MCF 10A (cell line): ENCODE measurements around the gene ZNF668. TPM values are rescaled to one million over a fixed set of nuclear protein-coding genes. Genes with fewer than 3 reads are reported as not detected.

Experiments
- BruUV-seq: library from RNA; stranded (reverse); fragments of 400-500 nt; replicated peaks from 2 replicates; lab custom pipeline; 2021; lab: Mats Ljungman, UMichigan
- CTCF ChIA-PET: fragments of 300-600 bp; sonication (Branson Sonifier 250); formaldehyde crosslinking; extraction: SDS; loops from one replicate; lab custom pipeline; 2021; ENCODE audit warnings: antibody characterized with exemption, inconsistent platforms; lab: Yijun Ruan, JAX
- POLR2A ChIA-PET: fragments of 300-600, 350-650 bp; sonication (Branson Sonifier 250); formaldehyde crosslinking; extraction: SDS; loops from one replicate; lab custom pipeline; 2020; ENCODE audit warnings: antibody characterized with exemption, inconsistent platforms; lab: Yijun Ruan, JAX
- DNase-seq: peaks from one replicate; pipeline ENCODE4 v3.0.0-alpha.2; 2018; ENCODE audit not compliant: unreplicated experiment
- H3K27ac Mint-ChIP-seq: one replicate; pipeline ENCODE4 v1.8.0; 2022; ENCODE audit warnings: mild to moderate bottlenecking, low read depth, mixed read lengths; ENCODE audit not compliant: unreplicated experiment
- H3K27me3 Mint-ChIP-seq: one replicate; pipeline ENCODE4 v1.8.0; 2022; ENCODE audit warnings: mixed read lengths; ENCODE audit not compliant: insufficient read depth, unreplicated experiment
- H3K36me3 Mint-ChIP-seq: one replicate; pipeline ENCODE4 v1.8.0; 2022; ENCODE audit warnings: mild to moderate bottlenecking, moderate library complexity, mixed read lengths; ENCODE audit not compliant: insufficient read depth, unreplicated experiment
- H3K4me1 Mint-ChIP-seq: one replicate; pipeline ENCODE4 v1.8.0; 2022; ENCODE audit warnings: mixed read lengths; ENCODE audit not compliant: insufficient read depth, unreplicated experiment
- H3K4me3 Mint-ChIP-seq: one replicate; pipeline ENCODE4 v1.8.0; 2022; ENCODE audit warnings: mild to moderate bottlenecking, moderate library complexity, mixed read lengths; ENCODE audit not compliant: unreplicated experiment
- H3K9me3 Mint-ChIP-seq: one replicate; pipeline ENCODE4 v1.8.0; 2022; ENCODE audit warnings: mixed read lengths; ENCODE audit not compliant: unreplicated experiment
- intact Hi-C: fragments of 100-400 bp; cut with micrococcal nuclease; formaldehyde crosslinking; loops from 2 replicates; pipeline ENCODE4 v1.14.1; 2022
- total RNA-seq: library from RNA; stranded (reverse); gene quantifications from 2 replicates; pipeline ENCODE4 v1.2.3, GENCODE V29; 2022
- TF ChIP-seq, protein P1 (sequence below): fragments of 200-600 bp; IDR thresholded peaks from one replicate; pipeline ENCODE4 v1.8.0; 2022; ENCODE audit warnings: antibody characterized with exemption, mild to moderate bottlenecking; ENCODE audit not compliant: unreplicated experiment

ZNF668 gene
- total RNA-seq, 1 experiment from 2014 or later, result 11.9 TPM

DNA sequence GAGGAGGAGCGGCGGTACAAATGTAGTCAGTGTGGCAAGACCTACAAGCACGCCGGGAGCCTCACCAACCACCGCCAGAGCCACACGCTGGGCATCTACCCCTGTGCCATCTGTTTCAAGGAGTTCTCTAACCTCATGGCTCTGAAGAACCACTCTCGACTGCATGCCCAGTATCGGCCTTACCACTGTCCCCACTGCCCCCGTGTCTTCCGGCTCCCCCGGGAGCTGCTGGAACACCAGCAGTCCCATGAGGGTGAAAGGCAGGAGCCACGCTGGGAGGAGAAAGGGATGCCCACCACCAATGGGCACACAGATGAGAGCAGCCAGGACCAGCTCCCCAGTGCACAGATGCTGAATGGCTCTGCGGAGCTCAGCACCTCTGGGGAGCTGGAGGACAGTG, 3.0 kb upstream of the ZNF668 start:
- Mint-ChIP-seq H3K4me1 (peaks cover 16% of the 10 kb centered on the region), H3K9me3 (no peaks in the 10 kb centered on the region), H3K27me3 (no peaks in the 10 kb centered on the region), H3K27ac (no peak overlapping the region), H3K4me3 (no peak overlapping the region), H3K36me3 (peaks cover 17% of the 10 kb centered on the region)
- POLR2A ChIA-PET, result no interaction called here
- no TSS peak for BruUV-seq
- TF ChIP-seq, protein P1, sequence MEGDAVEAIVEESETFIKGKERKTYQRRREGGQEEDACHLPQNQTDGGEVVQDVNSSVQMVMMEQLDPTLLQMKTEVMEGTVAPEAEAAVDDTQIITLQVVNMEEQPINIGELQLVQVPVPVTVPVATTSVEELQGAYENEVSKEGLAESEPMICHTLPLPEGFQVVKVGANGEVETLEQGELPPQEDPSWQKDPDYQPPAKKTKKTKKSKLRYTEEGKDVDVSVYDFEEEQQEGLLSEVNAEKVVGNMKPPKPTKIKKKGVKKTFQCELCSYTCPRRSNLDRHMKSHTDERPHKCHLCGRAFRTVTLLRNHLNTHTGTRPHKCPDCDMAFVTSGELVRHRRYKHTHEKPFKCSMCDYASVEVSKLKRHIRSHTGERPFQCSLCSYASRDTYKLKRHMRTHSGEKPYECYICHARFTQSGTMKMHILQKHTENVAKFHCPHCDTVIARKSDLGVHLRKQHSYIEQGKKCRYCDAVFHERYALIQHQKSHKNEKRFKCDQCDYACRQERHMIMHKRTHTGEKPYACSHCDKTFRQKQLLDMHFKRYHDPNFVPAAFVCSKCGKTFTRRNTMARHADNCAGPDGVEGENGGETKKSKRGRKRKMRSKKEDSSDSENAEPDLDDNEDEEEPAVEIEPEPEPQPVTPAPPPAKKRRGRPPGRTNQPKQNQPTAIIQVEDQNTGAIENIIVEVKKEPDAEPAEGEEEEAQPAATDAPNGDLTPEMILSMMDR, result no peak
- CTCF ChIA-PET, result interaction anchor here (0.6 to 1.1 kb wide), 2 partner anchors 9 to 91 kb away, joined by 3 to 6 read pairs; no protein-coding TSS in a partner anchor
- DNase-seq, result no peak
- intact Hi-C loops, result no loop called here

DNA sequence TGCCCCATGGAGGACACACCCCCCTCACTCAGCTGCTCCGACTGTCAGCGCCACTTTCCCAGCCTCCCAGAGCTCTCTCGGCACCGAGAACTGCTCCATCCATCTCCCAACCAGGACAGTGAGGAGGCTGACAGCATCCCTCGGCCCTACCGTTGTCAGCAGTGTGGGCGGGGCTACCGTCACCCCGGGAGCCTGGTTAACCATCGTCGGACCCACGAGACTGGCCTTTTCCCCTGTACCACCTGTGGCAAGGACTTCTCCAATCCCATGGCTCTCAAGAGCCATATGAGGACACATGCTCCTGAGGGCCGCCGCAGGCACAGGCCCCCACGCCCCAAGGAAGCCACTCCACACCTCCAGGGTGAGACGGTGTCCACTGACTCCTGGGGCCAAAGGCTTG, 2.3 kb upstream of the ZNF668 start:
- Mint-ChIP-seq H3K36me3 (peaks cover 20% of the 10 kb centered on the region), H3K27ac (no peak overlapping the region), H3K4me3 (no peak overlapping the region), H3K27me3 (no peaks in the 10 kb centered on the region), H3K9me3 (no peaks in the 10 kb centered on the region), H3K4me1 (peaks cover 21% of the 10 kb centered on the region)
- POLR2A ChIA-PET, result interaction anchor here (0.5 to 5.5 kb wide), 3 partner anchors 17 to 103 kb away, joined by 3 to 78 read pairs (median 4); partner anchors contain the start of genes FUS and VKORC1
- DNase-seq, result no peak
- TF ChIP-seq, protein P1, result no peak
- intact Hi-C loops, result no loop called here
- CTCF ChIA-PET, result interaction anchor here (0.7 to 1.0 kb wide), 3 partner anchors 9 to 383 kb away, joined by 3 to 4 read pairs (median 3); no protein-coding TSS in a partner anchor
- no TSS peak for BruUV-seq

DNA sequence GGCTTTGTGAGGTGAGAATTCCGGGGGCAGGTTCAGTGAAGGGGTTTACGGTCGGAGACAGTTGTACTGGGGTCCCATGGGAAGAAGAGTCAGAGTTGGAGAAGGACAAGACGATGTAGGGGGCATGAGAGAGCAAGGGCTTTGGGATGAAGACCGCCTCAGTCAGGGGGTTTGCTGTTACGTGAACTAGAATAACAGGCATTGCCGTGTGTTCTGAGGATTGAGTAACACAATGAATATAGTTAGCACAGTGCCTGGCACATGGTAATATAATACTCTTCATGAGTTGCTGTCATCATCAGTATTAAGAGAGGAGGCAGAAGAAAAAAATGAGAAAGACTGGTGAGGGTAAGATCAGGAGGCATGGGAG, 759 bp upstream of the ZNF668 start:
- no peak for DNase-seq
- no peaks in the 10 kb centered on the region for H3K27me3 Mint-ChIP-seq
- intact Hi-C loops, result loop anchor here (2.0 kb wide), 1 partner anchor 20 kb away; the partner anchor contains the start of gene VKORC1
- ChIA-PET POLR2A (interaction anchor here (0.6 to 5.5 kb wide), 23 partner anchors 9 to 378 kb away, joined by 3 to 78 read pairs (median 6); partner anchors contain the start of genes FUS, HSD3B7, KAT8 and PRSS8), CTCF (interaction anchor here (1.4 to 2.0 kb wide), 3 partner anchors 67 to 92 kb away, joined by 4 to 8 read pairs (median 8); partner anchors contain the start of gene HSD3B7)
- TF ChIP-seq, protein P1, result no peak
- peak overlapping the region; percentile 97 for H3K4me3 Mint-ChIP-seq
- H3K9me3 Mint-ChIP-seq, result no peaks in the 10 kb centered on the region
- no TSS peak for BruUV-seq
- H3K27ac Mint-ChIP-seq, result peak overlapping the region; percentile 97
- H3K36me3 Mint-ChIP-seq, result peaks cover 24% of the 10 kb centered on the region
- peaks cover 21% of the 10 kb centered on the region for H3K4me1 Mint-ChIP-seq

DNA sequence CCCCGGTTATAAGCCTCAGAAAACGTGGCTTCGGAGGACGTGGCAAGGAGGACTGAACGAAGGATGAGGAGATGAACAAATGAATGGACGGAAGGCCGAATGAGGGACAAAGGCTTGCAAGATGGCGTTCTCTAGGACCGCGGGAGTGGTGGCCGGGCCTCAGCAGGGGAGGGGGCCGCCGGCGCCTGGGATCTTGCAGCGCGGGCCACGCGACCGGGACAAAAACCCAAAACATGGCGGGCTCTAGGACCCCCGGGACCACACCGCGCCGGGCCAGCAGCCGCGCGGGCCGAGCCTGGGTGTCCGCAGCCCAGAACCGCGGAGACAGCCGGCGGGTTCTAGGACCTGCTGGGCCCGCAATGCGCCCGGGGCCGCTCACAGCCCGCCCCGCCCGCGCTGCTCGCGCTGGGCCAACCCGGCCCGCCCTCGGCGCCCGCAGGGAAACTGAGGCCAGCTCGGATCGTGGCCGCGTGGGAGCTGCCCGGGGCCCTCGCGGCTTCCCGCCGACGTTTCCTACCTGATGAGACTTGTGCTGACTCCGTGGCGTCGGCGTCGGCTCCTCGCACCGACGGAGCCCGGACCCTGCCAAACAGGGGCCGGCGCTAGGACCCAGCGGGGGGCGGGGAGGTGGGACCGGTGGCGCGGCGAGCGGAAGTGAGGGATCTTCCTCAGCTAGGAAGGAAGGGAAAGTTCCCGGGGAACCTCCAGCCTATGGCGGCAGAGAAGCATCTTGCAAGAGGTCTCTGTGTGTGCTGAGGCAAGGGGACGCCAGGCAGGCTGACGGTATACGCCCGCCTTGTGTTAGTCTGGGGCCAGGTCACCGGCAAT, 684 bp downstream of the ZNF668 start:
- no TSS peak for BruUV-seq
- no peaks in the 10 kb centered on the region for H3K27me3 Mint-ChIP-seq
- ChIA-PET CTCF (interaction anchor here (0.6 to 2.0 kb wide), 12 partner anchors 12 to 423 kb away, joined by 3 to 8 read pairs (median 4); partner anchors contain the start of genes FUS and HSD3B7), POLR2A (interaction anchor here (0.6 to 5.5 kb wide), 38 partner anchors 9 to 423 kb away, joined by 3 to 78 read pairs (median 5); partner anchors contain the start of genes ARMC5, FUS, HSD3B7 and KAT8)
- peak overlapping the region; percentile 97 for H3K27ac Mint-ChIP-seq
- TF ChIP-seq, protein P1, result no peak
- H3K4me1 Mint-ChIP-seq, result peaks cover 27% of the 10 kb centered on the region
- DNase-seq, result peak; percentile 90
- H3K9me3 Mint-ChIP-seq, result no peaks in the 10 kb centered on the region
- H3K36me3 Mint-ChIP-seq, result peaks cover 24% of the 10 kb centered on the region
- intact Hi-C loops, result loop anchor here (1.0 to 2.0 kb wide), 5 partner anchors 21 to 88 kb away; partner anchors contain the start of genes HSD3B7 and STX4
- peak overlapping the region; percentile 97 for H3K4me3 Mint-ChIP-seq
